Esophagus muscularis mucosa (tissue), 4 donors: Measurements from ENCODE around the gene CNST. TPM values are rescaled to one million over a fixed set of nuclear protein-coding genes. Genes with fewer than 3 reads are reported as not detected.

ENCODE experiments used
- DNase-seq: peaks from one replicate; pipeline ENCODE4 v3.0.0-alpha.2; 2017; ENCODE audit errors: extremely low spot score
- H3K27ac ChIP-seq, 4 donors: fragments of 200-600 bp; sonication (generic); replicated peaks in 1 of 4; 1 replicate in 3 of 4; 2 replicates in 1 of 4; pipeline ENCODE4 v1.5.1; 2016 to 2019; ENCODE audit warnings: mild to moderate bottlenecking in 1 of 4
- H3K27me3 ChIP-seq, 4 donors: fragments of 200-600 bp; sonication (generic); one replicate each; pipeline versions ENCODE4 v1.5.1 to v1.6.0; 2016 to 2019
- H3K36me3 ChIP-seq, 4 donors: fragments of 200-600 bp; sonication (generic); one replicate each; pipeline ENCODE4 v1.5.1; 2016 to 2019
- H3K4me1 ChIP-seq, 4 donors: fragments of 200-600 bp; sonication (generic); one replicate each; pipeline ENCODE4 v1.5.1; 2016 to 2019
- H3K4me3 ChIP-seq, 4 donors: fragments of 200-600 bp; sonication (generic); 1 replicate in 2 of 4; 2 replicates in 2 of 4; pipeline ENCODE4 v1.5.1; 2016 to 2019; ENCODE audit warnings: mild to moderate bottlenecking in 4 of 4, moderate library complexity in 1 of 4
- H3K9me3 ChIP-seq, 4 donors: fragments of 200-600 bp; sonication (generic); 1 replicate in 3 of 4; 2 replicates in 1 of 4; pipeline ENCODE4 v1.5.1; 2016 to 2019
- CTCF ChIP-seq, 3 experiments: fragments of 200-600 bp in 2 of 3; fragments of 450-650 bp in 1 of 3; sonication (generic) in 2 of 3; IDR thresholded peaks; one replicate each; pipeline ENCODE4 v1.5.1; 2017 to 2019; ENCODE audit warnings: antibody characterized with exemption in 3 of 3, mild to moderate bottlenecking in 2 of 3, moderate library complexity in 1 of 3
- EP300 ChIP-seq: sonication (generic); formaldehyde crosslinking; IDR thresholded peaks from one replicate; pipeline ENCODE4 v1.6.1; 2017; ENCODE audit warnings: antibody characterized with exemption
- POLR2A ChIP-seq: fragments of 450-650 bp; IDR thresholded peaks from one replicate; pipeline ENCODE4 v1.6.1; 2017; ENCODE audit warnings: antibody characterized with exemption, moderate library complexity, mild to moderate bottlenecking, low read depth
- POLR2AphosphoS5 ChIP-seq, 2 donors: sonication (generic); formaldehyde crosslinking; IDR thresholded peaks; one replicate each; pipeline ENCODE4 v1.6.1; 2017; ENCODE audit warnings: antibody characterized with exemption in 2 of 2
- WGBS: methylation state at CpG from one replicate; pipeline ENCODE4 v1.1.5; 2018; 5-methylcytosine and 5-hydroxymethylcytosine counted together
- intact Hi-C: fragments of 100-400 bp; cut with DNase I; formaldehyde crosslinking; loops from one replicate; pipeline ENCODE4 v1.15.1; 2023
- total RNA-seq, 4 donors: library from RNA; depleted of rRNA; stranded (reverse); fragments of >200 nt; gene quantifications; one replicate each; pipeline versions ENCODE4 v1.1.0 to v1.2.1, GENCODE V29; 2016

The CNST gene
- total RNA-seq, 4 donors from 2014 or later = 55.4 to 74.7 (median 61.9) TPM

- WGBS = 38% methylated on average over 33 of the region's 33 CpGs
- Histone ChIP-seq H3K4me1 (peaks cover 38 to 48% (median 45%) of the 10 kb centered on the region in 4 donors), H3K27ac (peak overlapping the region; percentile 91 to 100 (median 98)), H3K36me3 (peaks cover 8 to 32% (median 16%) of the 10 kb centered on the region in 4 donors), H3K9me3 (no peaks in the 10 kb centered on the region), H3K27me3 (no peaks in the 10 kb centered on the region), H3K4me3 (peak overlapping the region; percentile 75 to 99 (median 92))
- TF ChIP-seq EP300 (no peak), POLR2AphosphoS5 (IDR thresholded peaks at IDR 0.05) (no peak), CTCF (IDR thresholded peaks at IDR 0.05) (no peak), POLR2A (no peak)
- intact Hi-C loops = loop anchor here (2.0 to 10.0 kb wide), 4 partner anchors 52 to 190 kb away; no protein-coding TSS in a partner anchor
- DNase-seq = no peak
Measured at GRCh38 chr1:246564839-246565750, 1.2 kb upstream of the CNST start.

- Histone ChIP-seq H3K27me3 (no peaks in the 10 kb centered on the region), H3K36me3 (peaks cover 4 to 26% (median 10%) of the 10 kb centered on the region in 4 donors), H3K9me3 (no peaks in the 10 kb centered on the region), H3K4me3 (peak overlapping the region; percentile 75 to 99 (median 92)), H3K27ac (peak overlapping the region; percentile 91 to 100 (median 98)), H3K4me1 (peaks cover 44 to 54% (median 52%) of the 10 kb centered on the region in 4 donors)
- under 1% methylated on average over 10 of the region's 25 CpGs for WGBS
- intact Hi-C loops = loop anchor here (2.0 to 10.0 kb wide), 5 partner anchors 52 to 189 kb away; no protein-coding TSS in a partner anchor
- TF ChIP-seq POLR2A (no peak), CTCF (IDR thresholded peaks at IDR 0.05) (no peak), EP300 (no peak)
- no peak for DNase-seq
Measured at GRCh38 chr1:246565751-246566127, 517 bp upstream of the CNST start.

GRCh38 chr1:246566813-246567645 is 773 bp downstream of the CNST start:
- Histone ChIP-seq H3K27ac (peak overlapping the region; percentile 91 to 100 (median 98)), H3K27me3 (no peaks in the 10 kb centered on the region), H3K36me3 (peaks cover 4 to 22% (median 9%) of the 10 kb centered on the region in 4 donors), H3K9me3 (no peaks in the 10 kb centered on the region), H3K4me3 (peak overlapping the region; percentile 75 to 99 (median 92)), H3K4me1 (peaks cover 56 to 67% (median 62%) of the 10 kb centered on the region in 4 donors)
- intact Hi-C loops = loop anchor here (2.0 to 10.0 kb wide), 4 partner anchors 50 to 188 kb away; no protein-coding TSS in a partner anchor
- TF ChIP-seq EP300 = no peak
- no peak for TF ChIP-seq POLR2A
- TF ChIP-seq POLR2AphosphoS5 (IDR thresholded peaks at IDR 0.05) = peak in 1 of 2 donors; percentile 38
- TF ChIP-seq CTCF (IDR thresholded peaks at IDR 0.05) = no peak
- no peak for DNase-seq
- 2% methylated on average over 24 of the region's 25 CpGs for WGBS

- peak overlapping the region; percentile 75 to 99 (median 92) for H3K4me3 ChIP-seq
- H3K27ac ChIP-seq = peak overlapping the region; percentile 91 to 100 (median 98)
- intact Hi-C loops = loop anchor here (2.0 to 10.0 kb wide), 4 partner anchors 50 to 187 kb away; no protein-coding TSS in a partner anchor
- no peak for TF ChIP-seq POLR2AphosphoS5 (IDR thresholded peaks at IDR 0.05)
- no peak for TF ChIP-seq EP300
- WGBS = 40% methylated on average over 4 of the region's 4 CpGs
- no peaks in the 10 kb centered on the region for H3K27me3 ChIP-seq
- peaks cover 4 to 16% (median 6%) of the 10 kb centered on the region in 4 donors for H3K36me3 ChIP-seq
- DNase-seq = no peak
- H3K9me3 ChIP-seq = no peaks in the 10 kb centered on the region
- peaks cover 62 to 75% (median 69%) of the 10 kb centered on the region in 4 donors for H3K4me1 ChIP-seq
Measured at GRCh38 chr1:246567646-246568235, 1.5 kb downstream of the CNST start.
